ENCODE results near the gene PSME3IP1.

DNA sequence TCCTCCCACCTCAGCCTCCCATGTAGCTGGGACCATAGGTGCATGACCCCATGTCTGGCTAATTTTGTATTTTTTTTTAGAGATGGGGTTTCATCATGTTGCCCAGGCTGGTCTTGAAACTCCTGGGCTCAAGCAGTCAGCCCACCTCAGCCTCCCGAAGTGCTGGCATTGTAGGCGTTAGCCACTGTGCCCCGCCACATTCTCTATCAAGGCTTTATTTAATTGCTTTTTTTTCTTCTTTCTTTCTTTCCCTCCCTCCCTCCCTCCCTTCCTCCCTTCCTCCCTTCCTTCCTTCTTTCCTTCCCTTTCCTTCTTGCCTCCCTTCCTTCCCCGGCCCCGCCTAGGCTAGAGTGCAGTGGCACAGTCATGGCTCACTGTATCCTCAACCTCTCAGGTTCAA, 23.9 kb upstream of the PSME3IP1 start:
- TF ChIP-seq, protein P1, sequence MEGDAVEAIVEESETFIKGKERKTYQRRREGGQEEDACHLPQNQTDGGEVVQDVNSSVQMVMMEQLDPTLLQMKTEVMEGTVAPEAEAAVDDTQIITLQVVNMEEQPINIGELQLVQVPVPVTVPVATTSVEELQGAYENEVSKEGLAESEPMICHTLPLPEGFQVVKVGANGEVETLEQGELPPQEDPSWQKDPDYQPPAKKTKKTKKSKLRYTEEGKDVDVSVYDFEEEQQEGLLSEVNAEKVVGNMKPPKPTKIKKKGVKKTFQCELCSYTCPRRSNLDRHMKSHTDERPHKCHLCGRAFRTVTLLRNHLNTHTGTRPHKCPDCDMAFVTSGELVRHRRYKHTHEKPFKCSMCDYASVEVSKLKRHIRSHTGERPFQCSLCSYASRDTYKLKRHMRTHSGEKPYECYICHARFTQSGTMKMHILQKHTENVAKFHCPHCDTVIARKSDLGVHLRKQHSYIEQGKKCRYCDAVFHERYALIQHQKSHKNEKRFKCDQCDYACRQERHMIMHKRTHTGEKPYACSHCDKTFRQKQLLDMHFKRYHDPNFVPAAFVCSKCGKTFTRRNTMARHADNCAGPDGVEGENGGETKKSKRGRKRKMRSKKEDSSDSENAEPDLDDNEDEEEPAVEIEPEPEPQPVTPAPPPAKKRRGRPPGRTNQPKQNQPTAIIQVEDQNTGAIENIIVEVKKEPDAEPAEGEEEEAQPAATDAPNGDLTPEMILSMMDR (IDR thresholded peaks at IDR 0.05) = no peak
- TF ChIP-seq POLR2A (IDR thresholded peaks at IDR 0.05) = no peak
